IPS-11a (cell line): ENCODE measurements around the gene ARX.

Source experiments
- H3K4me3 ChIP-seq: one replicate; pipeline ENCODE4 v1.5.1; 2013; ENCODE audit warnings: low read depth, low read length, control low read depth

ARX gene

DNA sequence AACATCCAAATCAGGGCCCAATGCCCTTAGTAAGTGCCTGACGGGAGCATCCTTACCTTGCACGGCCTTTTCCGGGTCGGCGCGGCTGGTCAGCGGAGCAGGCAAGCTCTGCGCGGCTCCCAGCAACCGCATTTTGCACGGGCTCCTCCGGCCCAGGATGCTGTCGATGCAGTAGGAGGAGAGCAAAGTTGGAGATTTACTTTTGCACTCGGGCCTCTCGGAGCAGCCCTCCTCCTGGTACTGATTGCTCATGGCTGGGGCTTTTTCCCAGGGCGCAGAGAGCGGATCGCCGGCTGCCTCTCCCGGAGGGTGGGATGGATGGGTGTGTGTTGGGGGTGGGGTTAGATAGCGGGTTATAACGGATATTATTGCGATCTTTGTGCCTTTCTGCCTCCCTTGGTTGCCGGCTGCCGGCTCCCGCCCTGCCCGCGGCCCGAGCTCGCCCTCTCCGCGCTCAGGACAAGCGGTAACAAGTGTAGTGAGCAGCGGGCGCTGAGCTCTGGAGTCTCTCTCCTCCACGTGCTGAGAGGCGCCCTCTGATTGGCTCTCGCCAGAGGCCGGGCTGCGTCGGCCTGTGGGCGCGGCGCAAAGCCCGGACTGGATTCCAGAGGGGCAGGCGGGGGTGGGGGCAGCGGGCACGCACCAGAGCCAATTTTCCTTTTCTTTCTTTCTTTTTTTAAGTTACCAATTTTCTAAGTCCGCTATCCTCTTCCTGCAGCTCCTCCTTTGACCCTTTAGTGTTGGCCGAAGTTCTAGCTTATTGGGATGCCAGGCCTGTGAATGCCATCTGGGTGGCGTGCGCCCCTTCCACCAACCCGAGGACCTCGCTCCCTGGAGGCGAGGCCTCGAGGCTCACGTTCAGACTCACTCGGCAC is at the start of gene ARX:
ARX (minus strand) TSS at position 480 of the 875 bp plus-strand sequence; CDS start at position 252, 228 bp downstream.
- H3K4me3 ChIP-seq = no peak within 1 kb of the TSS

DNA sequence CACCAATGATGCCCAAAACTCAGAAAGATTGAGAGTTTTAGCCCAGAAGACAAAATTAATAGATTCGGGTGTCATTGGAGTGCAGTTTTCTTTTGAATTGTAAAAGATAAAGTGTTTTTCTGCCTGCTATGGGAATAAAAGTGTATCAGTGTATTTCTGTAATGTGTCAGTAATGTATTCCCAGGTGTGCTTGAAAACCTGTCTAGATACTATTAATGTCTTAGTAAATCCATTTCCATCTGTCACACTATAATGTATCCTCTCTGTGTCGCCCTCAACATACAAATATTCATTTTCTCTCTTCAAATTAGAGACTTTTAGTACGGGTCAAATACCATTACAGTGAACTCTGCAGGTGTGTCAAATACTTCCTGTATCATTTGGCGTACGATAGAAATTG is 43.5 kb upstream of the ARX start:
- H3K4me3 ChIP-seq = no peak overlapping the region

DNA sequence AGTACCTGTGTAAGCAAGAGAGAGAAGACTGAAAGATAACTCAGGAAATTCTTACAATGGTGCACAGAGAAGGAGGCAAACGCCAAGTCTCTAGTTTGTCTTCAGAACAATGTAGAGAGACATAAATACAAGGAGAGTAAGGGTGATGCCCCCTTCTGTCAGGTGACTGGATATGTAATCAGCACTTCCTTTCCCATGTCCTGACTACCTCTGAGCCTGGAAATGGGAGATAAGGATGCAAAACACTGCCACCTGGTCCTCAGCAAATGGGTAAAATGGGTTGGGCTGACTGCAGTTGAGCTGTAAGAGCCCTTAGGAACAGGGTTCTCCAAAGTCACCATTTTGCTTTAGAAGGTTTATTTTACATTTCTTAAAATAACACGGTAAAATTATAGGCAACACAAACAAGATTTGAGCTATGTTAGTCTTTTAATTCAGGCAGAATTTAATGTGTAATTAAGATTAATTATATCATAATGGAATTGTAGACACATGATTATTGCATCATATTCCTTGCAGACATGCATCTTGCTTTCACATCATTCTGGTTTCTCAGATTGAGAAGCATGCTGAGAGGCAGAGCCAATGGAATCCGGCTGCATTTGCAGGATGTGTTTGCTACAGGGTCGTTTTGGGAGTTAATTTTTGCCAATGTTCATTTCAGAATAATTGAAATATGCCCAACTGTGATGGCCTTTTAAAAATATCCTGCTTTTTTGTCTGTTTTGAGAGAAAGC is 37.2 kb upstream of the ARX start:
- no peak overlapping the region for H3K4me3 ChIP-seq

DNA sequence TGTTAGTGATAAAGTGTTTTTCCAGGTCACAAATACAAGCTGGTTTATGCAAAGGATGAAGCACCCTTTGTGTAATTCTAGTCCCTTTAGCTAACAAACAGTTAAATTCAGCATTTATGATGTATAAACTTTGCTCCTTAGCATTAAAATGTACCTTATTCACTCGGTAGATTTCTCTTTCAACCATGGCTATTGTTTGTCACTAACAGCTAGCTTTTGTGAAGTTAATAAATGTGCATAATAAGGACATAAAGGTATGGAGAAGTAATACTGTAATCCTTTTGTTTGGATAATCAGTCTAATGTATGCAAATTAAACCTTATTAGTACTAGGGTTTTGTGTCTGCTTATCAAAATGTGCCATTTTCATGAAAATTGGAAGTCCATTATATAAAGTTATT is 34.2 kb upstream of the ARX start:
- H3K4me3 ChIP-seq = no peak overlapping the region

DNA sequence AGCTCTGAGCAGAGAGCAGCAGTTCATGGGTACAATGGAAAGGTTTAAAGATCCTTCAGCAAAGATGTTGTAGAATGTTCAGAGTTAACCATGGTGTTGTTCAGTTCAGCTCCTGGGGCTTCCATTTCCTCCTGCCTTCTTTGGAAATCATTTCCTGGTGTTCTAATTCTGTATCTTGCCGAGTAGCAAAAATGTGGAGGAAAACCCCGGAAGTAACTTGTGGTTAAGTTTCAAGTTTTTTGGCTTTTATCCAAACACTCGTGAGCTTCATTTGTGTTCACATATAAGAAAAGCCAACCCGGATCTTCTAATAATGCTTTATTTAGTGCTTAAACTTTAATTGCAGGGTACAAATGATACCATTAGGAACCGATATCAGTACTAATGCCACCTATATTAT is 33.6 kb upstream of the ARX start:
- no peak overlapping the region for H3K4me3 ChIP-seq

DNA sequence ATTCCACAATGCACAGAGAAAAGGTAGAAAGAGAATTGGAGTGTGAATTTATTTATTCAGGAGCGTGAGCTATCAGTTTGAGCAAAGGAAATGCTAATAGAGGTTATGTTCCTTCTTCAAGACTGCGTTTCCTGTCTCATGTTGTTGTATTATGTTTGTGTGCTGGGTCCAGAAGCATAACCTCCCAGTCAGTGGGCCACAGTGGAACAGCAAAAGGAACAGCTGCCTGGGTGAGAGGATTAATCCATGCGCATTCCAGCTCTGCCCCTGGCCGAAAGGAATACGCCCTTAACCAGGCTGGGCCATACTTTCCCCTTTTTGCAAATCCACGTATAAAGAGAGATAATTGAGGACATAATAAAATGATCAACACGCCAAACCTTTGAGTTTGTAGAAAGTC is 32.4 kb upstream of the ARX start:
- H3K4me3 ChIP-seq = no peak overlapping the region

DNA sequence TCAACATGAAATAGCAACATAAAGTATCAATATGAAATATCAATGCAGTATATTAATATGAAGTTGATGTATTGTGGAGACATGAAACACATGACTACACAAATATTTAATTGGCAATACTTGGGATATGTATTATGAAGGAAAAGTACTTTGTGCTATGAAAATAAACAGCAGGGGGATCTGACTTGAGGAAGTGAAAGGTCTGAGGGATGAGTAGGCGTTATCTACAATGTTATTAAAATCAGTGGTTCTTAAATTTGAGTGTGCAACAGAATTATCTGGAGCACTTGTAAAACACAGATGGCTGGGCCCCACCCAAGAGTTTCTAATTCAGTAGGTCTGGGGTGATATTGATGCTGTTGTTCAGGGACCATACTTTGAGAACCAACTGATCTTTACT is 27.4 kb upstream of the ARX start:
- no peak overlapping the region for H3K4me3 ChIP-seq

DNA sequence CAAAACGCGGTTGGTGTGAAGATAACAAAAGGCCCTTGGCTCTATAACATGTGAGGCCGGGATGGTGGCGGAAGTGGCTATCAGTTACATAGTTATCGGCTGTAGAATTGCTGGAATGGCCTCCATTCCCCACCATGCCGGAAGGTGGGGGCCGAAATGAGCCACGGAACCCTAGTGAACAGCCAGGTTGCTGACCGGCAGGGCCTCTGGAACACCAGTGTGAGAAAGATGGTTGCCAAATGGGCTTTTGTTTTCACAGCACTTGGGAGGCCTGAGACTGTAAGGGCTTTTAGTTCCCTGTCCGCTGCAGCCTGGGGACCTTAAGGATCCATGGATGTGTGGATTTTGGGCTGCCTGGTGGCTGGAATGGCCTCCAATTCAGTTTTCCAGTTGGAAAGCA is 23.3 kb upstream of the ARX start:
- no peak overlapping the region for H3K4me3 ChIP-seq

DNA sequence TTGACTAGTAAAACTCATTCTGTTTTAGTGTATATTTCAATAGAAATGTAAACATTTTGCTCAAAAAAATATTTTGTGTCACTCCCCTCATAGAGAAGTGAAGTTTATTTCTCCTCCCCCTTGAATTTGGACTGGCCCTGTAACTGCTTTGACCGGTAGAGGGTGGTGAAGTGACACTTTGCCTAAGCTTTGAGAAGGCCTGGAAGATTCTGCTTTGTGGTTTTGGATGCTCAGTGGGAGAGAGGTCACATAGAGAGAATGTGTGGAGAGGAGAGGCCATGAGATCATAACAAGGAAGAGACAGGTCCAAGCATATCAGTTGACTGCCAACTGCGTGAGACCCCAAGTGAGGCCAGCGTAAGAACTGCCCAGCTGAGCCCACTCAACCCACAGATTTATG is 19.1 kb upstream of the ARX start:
- no peak overlapping the region for H3K4me3 ChIP-seq

DNA sequence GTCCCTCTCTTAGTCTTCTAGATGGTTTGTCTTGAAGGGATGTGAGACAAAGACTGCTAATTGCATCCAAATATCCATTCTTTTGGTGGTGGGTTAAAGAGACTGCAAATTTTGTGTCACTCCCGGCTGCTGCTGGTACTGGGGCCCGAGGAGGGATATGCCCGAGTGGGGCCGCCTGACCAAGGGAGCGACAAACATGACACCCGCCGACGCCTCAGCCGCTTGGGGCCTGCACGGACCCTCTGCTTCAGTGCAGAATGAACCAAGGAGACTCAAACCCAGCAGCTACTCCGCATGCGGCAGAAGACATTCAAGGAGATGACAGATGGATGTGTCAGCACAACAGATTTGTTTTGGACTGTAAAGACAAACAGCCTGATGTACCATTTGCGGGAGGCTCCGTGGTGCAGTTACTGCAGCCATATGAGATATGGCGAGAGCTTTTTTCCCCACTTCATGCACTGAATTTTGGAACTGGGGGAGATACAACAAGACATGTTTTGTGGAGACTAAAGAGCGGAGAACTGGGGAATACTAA is 13.6 kb upstream of the ARX start:
- no peak overlapping the region for H3K4me3 ChIP-seq

DNA sequence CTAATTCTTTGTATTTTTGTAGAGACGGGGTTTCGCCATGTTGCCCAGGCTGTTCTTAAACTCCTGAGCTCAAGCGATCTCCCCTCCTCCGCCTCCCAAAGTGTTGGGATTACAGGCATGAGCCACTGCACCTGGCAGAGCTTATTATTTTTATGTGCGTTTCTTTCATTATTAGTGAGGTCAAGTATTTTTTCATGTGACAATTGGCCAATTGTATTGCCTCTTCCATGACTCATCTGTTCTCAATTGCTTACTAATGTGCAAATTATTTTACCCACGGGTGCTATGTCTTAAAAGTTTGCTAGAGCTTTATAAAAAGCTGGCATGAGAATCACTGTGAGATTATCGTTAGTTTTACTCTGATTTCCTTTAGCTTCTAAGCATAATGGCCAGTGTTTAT is 13.0 kb upstream of the ARX start:
- no peak overlapping the region for H3K4me3 ChIP-seq

DNA sequence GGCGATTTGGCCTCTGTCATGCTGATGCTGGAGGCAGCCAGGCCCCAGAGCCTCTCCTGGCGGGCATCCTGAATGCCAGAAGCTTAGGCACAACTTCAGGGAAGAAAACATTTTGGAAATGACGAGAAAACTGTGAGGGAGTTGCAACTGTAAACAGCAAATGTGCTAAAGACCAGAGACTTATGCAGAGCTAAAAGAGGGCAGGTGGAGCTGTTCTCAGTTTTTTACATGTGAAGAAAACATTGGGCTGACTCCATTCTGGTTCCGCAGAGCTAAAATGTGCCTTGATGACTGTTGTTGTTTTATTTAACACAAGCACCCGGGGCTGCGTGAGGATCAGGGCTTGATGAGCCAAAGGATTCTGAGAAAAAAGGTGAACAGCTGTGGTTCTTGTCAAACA is 10.8 kb upstream of the ARX start:
- no peak overlapping the region for H3K4me3 ChIP-seq

DNA sequence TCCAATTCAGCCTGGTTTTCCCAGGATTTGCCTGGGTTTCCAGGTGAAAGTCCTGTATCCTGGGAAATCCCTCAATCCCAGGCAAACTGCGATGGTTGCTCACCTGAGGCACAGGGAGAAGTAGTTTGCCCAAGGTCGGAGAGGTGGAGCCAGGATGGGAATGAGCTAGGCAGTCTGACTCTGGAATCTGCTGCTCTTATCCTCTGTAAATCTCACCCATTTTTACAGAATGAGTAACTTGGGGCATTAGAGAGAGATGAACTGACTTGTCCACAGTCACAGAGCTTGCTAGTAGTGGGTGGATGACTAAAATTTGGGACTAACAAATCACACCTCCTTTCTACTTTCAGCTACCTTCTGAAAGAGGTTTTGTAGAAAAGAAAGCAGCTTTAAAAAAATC is 9.8 kb upstream of the ARX start:
- no peak overlapping the region for H3K4me3 ChIP-seq

DNA sequence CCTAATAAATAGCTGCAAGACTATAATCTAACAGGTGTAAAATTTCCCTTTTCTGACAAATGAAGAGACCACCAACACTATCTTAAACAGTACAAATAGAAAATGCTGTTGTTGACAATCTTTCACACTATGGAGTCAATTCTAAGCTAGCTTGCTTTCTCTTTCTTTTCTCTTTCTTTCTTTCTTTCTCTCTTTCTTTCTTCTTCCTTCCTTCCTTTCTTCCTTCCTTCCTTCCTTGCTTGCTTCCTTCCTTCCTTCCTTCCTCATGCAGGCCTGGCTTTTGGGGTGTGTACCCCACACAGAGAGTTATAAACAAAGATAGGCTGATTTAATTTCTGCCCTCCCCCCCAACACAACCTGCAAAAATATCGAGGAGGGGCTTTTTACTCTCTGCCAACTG is 8.1 kb upstream of the ARX start:
- H3K4me3 ChIP-seq = no peak overlapping the region

DNA sequence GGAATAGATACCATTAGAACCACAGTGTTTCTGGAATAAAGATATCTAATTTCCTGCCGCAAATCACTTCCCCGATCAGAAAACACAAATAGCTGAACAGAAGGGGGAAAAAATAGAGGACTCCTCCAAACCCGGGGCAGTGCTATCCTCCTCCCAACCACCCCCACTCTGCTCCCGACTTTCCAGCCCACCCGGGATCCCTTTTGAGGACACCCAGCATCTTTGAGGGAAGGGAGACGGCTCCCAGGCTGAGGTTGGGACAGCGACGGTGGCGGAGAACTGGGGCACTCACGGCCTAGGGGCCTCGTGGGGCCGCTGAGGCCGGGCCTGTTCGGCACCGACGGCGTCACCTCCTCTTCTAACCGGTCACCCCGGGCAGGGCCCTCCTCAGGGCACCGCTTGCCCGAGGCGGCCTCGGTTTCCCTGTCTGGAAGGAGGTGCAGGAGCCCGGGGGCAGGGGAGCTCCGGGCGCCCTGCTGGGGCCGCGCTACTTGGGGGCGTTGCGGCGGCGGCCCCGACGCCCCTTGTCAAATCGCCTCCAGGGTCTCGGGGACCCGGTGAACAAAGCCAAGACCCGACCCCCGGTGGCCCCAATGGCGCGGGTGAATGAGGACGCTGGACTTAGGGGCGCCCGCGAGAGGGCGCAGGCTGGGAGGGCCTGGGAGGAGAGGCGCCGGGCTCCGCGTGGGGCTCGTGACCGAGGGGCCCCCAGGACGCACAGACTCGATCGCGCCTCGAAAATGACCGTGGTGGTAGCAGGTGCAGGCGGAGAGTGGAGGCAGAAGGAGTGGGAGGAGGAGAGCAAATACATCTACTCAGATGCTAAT is 6.9 kb upstream of the ARX start:
- H3K4me3 ChIP-seq = no peak overlapping the region

DNA sequence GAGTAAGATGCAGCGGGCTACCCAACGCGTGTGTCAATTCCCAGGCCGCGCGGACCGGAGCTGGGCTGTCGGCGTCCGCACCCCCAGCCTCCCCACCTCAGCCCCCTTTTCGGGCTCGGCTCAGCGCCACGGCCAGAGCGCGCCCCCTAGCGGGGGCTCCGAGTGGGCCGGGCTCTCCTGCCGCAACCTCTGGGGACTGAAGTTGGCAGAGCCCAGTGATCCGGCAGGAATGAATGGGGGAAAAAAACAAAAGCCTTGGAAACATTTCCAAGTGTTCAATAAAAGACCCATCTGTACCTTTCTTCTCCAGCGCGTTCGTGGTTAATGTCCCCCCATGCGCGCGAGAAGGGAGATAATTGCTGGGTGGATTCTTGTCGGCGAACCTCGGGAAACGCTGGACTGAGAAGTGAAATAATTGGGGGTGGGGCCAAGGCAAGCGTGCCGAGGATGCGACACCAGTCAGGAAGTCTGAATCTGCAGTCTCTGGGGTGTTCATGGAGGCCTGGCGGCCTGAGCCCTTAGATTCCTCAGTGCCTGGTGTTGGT is 5.2 kb upstream of the ARX start:
- peak overlapping the region; percentile 8 for H3K4me3 ChIP-seq

DNA sequence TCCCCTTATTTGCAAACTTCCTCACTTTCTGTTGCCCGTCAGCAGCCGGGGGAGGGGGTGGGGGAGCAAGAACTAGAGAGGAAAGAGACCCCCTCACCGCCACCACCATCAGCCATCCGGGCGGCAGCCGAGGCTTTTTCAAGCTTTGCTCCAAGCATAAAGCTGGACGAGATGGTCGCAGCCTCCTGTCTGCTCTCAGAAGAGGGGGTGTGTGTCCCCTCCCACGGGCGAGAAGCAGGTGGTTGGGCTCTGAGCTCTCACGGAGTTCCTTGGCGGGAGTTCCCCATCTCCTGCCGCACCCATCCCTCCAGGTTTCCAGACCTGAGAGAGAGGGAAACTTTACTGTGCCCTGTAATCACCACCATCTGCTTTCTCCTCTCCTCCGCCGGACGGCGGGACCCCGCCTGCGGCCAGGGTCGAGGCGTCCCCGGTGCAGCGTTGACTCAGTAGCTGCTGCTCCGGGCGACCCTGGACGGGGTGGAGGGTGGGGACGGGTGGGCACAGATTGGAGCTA is 4.7 kb upstream of the ARX start:
- H3K4me3 ChIP-seq = peak overlapping the region; percentile 8

DNA sequence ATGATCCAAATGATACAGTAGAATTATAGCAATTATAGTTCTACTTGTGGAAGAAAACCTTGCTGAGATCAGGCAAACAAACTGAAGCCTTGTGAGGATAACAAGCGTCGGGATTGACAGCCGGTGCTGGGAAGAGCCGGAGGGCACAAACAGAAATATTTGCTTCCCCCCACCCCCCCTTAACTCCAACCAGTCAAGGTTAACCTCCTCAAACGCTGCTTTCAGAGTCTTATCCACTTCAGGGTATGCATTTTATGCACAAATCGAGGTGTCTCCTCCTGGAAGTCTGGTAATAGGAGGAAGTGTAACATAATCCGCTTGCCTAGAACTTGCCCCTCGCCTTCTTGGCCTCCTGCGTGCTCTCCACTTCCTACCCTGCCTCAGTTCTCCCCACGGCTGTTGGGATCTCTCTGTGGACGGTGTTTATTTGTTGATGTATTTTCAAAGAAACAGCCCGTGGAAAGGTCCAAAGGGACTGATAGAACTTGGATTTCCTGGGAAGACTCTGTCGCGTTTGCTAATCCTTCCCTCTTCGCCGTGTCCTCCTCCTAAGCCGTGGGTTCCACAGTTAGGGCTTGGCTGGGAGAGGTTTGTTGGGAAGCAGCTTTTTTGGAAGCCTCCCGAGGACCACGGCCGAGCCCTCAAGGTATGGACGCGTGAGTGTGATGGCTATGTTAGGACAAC is 4.1 kb upstream of the ARX start:
- no peak overlapping the region for H3K4me3 ChIP-seq

DNA sequence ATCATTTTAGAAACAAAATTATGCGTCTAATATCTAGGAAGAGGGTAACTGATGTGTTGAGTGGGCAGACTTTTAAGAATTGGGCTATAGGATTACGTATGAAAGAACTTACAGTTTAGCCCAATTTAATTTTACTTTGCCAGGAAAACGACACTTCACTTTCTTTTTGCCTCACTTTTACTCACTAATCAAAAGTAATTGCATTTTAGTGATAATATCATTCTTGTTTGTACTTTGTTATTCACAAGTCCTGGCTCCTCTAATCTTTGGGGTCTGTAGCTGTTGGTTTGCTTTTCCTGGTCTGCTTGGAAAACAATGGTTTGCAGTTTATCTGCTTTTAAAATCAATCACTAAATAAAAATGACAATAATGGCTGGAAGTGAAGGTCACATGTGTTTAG is 2.9 kb upstream of the ARX start:
- H3K4me3 ChIP-seq = no peak overlapping the region

DNA sequence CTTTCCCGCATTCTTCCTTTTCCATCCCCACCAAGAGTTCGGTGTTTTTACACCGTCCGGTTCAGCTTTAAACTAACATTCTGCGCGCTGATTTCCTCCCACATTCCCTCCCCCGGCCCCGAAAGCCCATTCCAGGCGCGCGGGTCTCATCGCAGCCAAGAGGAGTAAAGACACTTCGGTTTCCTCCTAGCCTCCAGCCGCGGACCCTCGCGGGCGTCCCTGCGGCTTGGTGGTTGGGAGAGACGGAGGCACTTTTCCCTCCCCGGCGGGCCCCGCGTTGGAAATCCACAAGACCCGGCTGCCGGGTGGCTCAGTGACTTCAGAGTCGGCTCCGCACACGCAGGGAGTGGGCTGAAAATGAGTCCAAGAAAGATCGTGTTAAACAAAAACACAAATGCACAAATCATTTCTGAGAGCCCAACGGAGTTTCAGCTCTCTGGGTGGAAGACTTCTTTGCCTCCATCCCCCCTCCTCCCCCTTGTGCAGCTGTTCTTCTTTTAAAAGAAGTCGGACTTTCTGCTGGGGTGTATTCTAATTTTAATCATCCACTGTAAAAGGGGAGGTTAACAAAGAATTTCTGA is 2.0 kb upstream of the ARX start:
- H3K4me3 ChIP-seq = no peak overlapping the region
